WI38 (cell line): ENCODE measurements around the gene TUBB2A.
"Not testable (repeated sequence)": the region's sequence is repeated elsewhere in the genome, so short reads cannot be mapped to it uniquely, and the experiment has no call there.

Source experiments
- H3K4me3 ChIP-seq: 2 replicates; pipeline ENCODE4 v1.5.1; 2011; ENCODE audit warnings: low read depth, mild to moderate bottlenecking, control low read depth, low read length
- CTCF ChIP-seq: IDR thresholded peaks from 2 replicates; pipeline ENCODE4 v1.5.1; 2012; ENCODE audit warnings: low read depth, mild to moderate bottlenecking, control low read depth, low read length

Gene TUBB2A

DNA sequence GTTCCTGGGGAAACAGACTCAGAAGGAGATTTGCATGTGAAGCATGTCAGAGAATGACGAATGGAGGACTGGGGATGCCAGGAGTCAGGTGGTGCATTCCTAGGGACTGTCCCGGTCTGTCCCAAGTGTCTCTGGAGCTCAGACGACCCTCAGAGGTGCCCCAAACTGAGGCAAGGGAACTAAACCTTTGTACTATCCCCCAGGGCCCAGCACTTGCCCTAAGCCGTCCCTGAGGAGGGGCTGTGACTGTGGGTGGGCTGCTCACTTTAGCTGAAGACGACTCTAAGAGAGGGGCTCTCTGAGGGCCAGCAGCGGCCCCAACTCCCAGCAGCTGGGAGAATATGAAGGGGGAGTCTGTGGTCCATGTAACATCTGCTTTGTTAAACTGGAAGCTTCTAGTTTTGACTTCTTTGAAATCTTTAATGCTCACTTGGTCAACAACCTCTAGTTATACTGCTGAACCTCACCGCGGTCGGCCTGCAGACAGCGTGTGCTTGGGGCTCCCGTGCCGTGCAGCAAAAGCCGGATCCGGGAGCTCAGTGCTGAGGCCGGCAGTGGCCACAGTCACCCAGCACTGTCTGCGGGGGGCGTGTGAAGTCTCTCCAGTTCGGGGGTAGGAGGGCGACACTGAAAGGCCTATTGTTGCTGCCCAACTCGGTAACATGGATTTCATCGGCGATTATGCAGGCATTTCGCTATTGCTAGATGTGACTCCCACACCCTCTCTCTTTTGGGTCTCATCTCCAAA, 35.9 kb upstream of the TUBB2A start:
- H3K4me3 ChIP-seq = no peak overlapping the region
- no peak for TF ChIP-seq CTCF

DNA sequence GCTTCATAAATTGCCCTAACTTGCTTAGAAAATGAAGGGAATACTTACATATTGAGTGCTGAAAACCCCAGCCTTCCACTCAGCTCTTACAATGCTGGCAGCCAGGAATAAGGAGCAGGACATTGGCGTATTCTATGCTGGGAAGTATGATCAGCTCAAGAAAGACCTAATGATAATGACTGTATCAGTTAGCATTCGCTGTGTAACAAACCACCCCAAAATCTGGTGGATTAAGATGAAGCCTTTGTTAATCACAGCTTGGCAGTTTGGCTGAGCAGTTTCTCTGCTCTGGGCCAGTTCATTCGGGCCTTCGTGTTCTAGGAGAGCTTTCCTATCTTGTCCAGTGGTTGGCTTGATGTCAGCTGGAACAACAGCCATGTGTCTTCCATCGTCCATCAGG, 33.4 kb upstream of the TUBB2A start:
- TF ChIP-seq CTCF = no peak

DNA sequence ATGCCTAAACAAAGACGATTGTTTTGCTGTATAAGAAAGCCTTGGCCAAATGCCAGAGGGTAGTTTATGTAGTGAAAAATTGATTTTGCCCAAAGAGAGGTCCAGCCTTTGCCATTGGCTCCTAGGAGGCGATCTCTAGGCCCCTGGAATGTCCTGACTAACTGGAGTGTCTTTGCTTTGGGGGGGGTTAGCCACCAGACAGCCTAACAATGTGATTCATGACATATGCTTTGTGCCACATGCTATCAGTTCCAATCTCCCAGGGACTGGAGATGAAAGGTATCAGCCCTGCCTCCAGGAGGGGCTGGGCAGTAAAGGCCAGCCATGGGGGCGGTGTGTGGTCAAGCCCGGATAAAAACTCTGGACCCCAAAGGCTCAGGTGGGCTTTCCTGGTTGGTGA, 32.7 kb upstream of the TUBB2A start:
- TF ChIP-seq CTCF = no peak
- no peak overlapping the region for H3K4me3 ChIP-seq

More for the DNA sequence above, 33.4 kb upstream of the TUBB2A start:
- no peak overlapping the region for H3K4me3 ChIP-seq

GRCh38 chr6:3189192-3189591, 31.8 kb upstream of the TUBB2A start:
- not testable (repeated sequence) for H3K4me3 ChIP-seq

DNA sequence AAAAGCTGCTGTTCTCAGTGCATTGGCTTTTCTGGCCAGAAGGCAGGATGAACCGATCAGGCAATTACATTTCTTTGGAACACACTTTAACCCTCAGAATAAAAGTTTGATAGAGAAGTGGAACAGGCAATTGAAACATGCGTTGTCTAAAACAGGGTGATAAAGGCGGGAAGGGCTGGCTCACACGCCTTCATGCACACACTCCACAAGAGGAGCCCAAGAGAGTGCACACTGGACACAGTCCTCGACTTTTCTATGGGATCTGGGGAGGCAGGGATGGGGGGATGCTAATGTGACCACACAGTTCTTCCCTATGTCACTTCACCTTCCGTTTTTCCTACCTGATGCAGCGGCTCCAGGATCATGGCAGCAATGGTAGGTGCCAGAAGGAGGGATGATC, 30.9 kb upstream of the TUBB2A start:
- no peak overlapping the region for H3K4me3 ChIP-seq
- no peak for TF ChIP-seq CTCF

GRCh38 chr6:3186974-3187382, 29.6 kb upstream of the TUBB2A start:
- TF ChIP-seq CTCF = no peak
- H3K4me3 ChIP-seq = no peak overlapping the region

DNA sequence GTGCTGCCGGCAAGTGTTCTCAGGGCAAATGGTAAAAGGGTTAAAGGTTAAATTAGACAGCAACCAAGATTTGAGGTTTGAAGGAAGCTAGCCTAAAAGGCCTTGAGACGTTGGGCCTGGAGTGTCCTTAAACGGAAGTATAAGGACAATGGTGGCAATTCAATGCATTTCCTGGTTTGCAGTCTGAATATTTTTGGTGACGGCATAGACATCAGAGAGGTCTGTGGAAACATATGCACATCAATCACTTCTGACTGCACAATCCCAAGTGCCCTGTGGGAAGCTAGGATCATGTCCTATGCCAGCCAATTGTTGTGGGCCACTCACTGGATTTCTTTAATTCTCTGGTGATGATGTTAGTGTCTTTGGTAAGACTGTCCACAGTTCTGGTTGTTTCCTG, 25.7 kb upstream of the TUBB2A start:
- H3K4me3 ChIP-seq = no peak overlapping the region
- no peak for TF ChIP-seq CTCF

DNA sequence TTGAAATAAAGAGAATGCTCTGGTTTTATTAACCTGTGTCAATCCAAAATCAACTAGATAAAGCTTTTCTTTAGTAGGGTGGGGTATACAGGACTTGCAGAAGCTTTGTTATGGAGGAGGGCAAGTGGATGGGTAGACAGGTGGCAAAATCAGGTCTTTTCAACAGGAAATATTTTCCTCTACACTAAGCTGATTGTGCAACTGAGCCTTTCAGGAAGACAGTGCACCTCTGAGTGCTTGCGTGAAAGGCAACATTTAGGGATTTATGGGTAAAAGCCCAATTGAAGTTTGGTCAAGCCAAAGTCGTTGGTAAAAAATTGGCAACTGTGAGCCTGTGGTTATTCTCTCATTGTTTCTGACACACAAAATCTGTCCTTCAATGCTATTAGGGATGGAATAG, 23.8 kb upstream of the TUBB2A start:
- TF ChIP-seq CTCF = no peak
- H3K4me3 ChIP-seq = no peak overlapping the region

GRCh38 chr6:3179945-3180344, 22.6 kb upstream of the TUBB2A start:
- peak overlapping the region; percentile 44 for H3K4me3 ChIP-seq

DNA sequence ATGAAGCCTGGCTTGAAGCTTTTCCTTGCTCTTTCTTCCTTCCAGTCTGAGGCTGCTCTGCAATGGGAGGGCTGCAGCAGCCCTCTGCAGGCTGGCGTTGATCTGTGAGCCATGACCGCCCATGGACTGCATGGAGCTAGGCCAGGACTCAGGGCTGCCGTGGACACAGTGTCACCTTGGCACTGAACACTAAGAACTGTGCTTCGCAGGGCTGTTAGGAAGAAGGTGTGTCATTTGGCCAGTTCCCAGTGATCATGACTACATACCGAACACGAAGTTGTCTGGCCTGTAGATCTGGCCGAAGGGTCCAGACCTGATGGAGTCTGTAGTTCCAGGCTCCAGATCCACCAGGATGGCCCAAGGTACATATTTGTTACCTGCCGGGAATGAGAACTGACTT, 21.3 kb upstream of the TUBB2A start:
- H3K4me3 ChIP-seq = not testable (repeated sequence)
